B cell (primary cell): ENCODE data around the gene TMUB2. TPM values are rescaled to one million over a fixed set of nuclear protein-coding genes. Genes with fewer than 3 reads are reported as not detected.

Experiments used
- ATAC-seq: fragments of 200-7000 bp; cut with Tn5 transposase; one replicate; pipeline ENCODE4 v1.10.0; 2021; ENCODE audit warnings: low read depth, mild to moderate bottlenecking, moderate number of reproducible peaks, moderate library complexity
- CTCF ChIA-PET: fragments of 350-600 bp; sonication (Branson Sonifier 250); formaldehyde crosslinking; loops from one replicate; lab custom pipeline; 2021; ENCODE audit warnings: antibody characterized with exemption, inconsistent platforms; lab: Charles Lee
- POLR2A ChIA-PET: fragments of 350-600 bp; sonication (Branson Sonifier 250); formaldehyde crosslinking; loops from one replicate; lab custom pipeline; 2021; ENCODE audit warnings: antibody characterized with exemption; lab: Charles Lee
- DNase-seq: peaks from one replicate; pipeline ENCODE4 v3.0.0; 2013
- H2AFZ ChIP-seq: 2 replicates; pipeline ENCODE4 v1.6.1; 2012; ENCODE audit warnings: mild to moderate bottlenecking, low read depth, low read length; ENCODE audit not compliant: insufficient read depth, poor library complexity, severe bottlenecking
- H3K27ac ChIP-seq, 2 donors: 1 replicate in 1 of 2; 2 replicates in 1 of 2; pipeline ENCODE4 v1.5.1; 2012 to 2013; ENCODE audit warnings: low read length in 2 of 2, mild to moderate bottlenecking in 2 of 2, moderate library complexity in 1 of 2
- H3K27me3 ChIP-seq, 4 experiments: fragments of 200-600 bp in 1 of 4; sonication (generic) in 1 of 4; replicated peaks in 1 of 4; 1 replicate in 2 of 4; 2 replicates in 2 of 4; pipeline versions ENCODE4 v1.6.1 to v1.7.0; 2013 to 2016; ENCODE audit warnings: low read length in 3 of 4, mild to moderate bottlenecking in 2 of 4, mixed read lengths in 1 of 4, moderate library complexity in 1 of 4; ENCODE audit not compliant: insufficient read depth in 4 of 4, control insufficient read depth in 3 of 4; ENCODE audit errors: control extremely low read depth in 1 of 4
- H3K36me3 ChIP-seq, 2 experiments: replicated peaks in 1 of 2; 1 replicate in 1 of 2; 2 replicates in 1 of 2; pipeline versions ENCODE4 v1.6.1 to v1.7.1; 2013; ENCODE audit warnings: low read length in 1 of 2; ENCODE audit not compliant: insufficient read depth in 2 of 2, control insufficient read depth in 1 of 2; ENCODE audit errors: control extremely low read depth in 1 of 2, extremely low read depth in 1 of 2
- H3K4me1 ChIP-seq, 2 donors: fragments of 200-600 bp in 1 of 2; sonication (generic) in 1 of 2; 1 replicate in 1 of 2; 2 replicates in 1 of 2; pipeline versions ENCODE4 v1.5.1 to v1.6.1; 2013 to 2017; ENCODE audit warnings: low read length in 2 of 2; ENCODE audit not compliant: control insufficient read depth in 2 of 2, insufficient read depth in 2 of 2
- H3K4me2 ChIP-seq: replicated peaks from 2 replicates; pipeline ENCODE3; 2012; ENCODE audit warnings: mild to moderate bottlenecking, low read depth, low read length; ENCODE audit not compliant: poor library complexity, severe bottlenecking
- H3K4me3 ChIP-seq, 5 experiments: fragments of 200-600 bp in 1 of 5; sonication (generic) in 1 of 5; 1 replicate in 3 of 5; 2 replicates in 2 of 5; pipeline versions ENCODE4 v1.5.1 to v1.7.0; 2011 to 2016; ENCODE audit warnings: low read length in 4 of 5, mild to moderate bottlenecking in 4 of 5, low read depth in 2 of 5, control low read depth in 1 of 5, moderate library complexity in 1 of 5; ENCODE audit not compliant: insufficient read depth in 1 of 5; ENCODE audit errors: control extremely low read depth in 1 of 5, extremely low read depth in 1 of 5
- H3K79me2 ChIP-seq: fragments of 200-600 bp; sonication (generic); one replicate; pipeline ENCODE4 v1.6.0; 2016; ENCODE audit warnings: low read length; ENCODE audit not compliant: control insufficient read depth, insufficient read depth
- H3K9ac ChIP-seq: fragments of 200-600 bp; sonication (generic); 2 replicates; pipeline ENCODE4 v1.6.1; 2017; ENCODE audit warnings: mild to moderate bottlenecking, low read length, moderate library complexity
- H3K9me3 ChIP-seq, 3 donors: one replicate each; pipeline versions ENCODE4 v1.6.1 to v1.7.1; 2013; ENCODE audit warnings: low read length in 2 of 3; ENCODE audit not compliant: control insufficient read depth in 2 of 3, insufficient read depth in 1 of 3; ENCODE audit errors: control extremely low read depth in 1 of 3
- H4K20me1 ChIP-seq: 2 replicates; pipeline ENCODE4 v1.6.0; 2012; ENCODE audit warnings: mild to moderate bottlenecking, low read length; ENCODE audit not compliant: insufficient read depth, control insufficient read depth, poor library complexity, severe bottlenecking
- H3K27ac Mint-ChIP-seq: one replicate; pipeline ENCODE4 v1.8.0; 2021; ENCODE audit warnings: mixed read lengths
- H3K27me3 Mint-ChIP-seq: one replicate; pipeline ENCODE4 v1.8.0; 2021; ENCODE audit warnings: mixed read lengths
- H3K4me1 Mint-ChIP-seq: one replicate; pipeline ENCODE4 v1.8.0; 2021; ENCODE audit warnings: mixed read lengths
- H3K4me3 Mint-ChIP-seq: one replicate; pipeline ENCODE4 v1.8.0; 2021; ENCODE audit warnings: mixed read lengths
- H3K9me3 Mint-ChIP-seq: one replicate; pipeline ENCODE4 v1.8.0; 2022; ENCODE audit warnings: mixed read lengths; ENCODE audit not compliant: insufficient read depth
- CTCF ChIP-seq: fragments of 200-600 bp; IDR thresholded peaks from one replicate; pipeline ENCODE4 v1.8.0; 2022; ENCODE audit warnings: antibody characterized with exemption, mild to moderate bottlenecking
- EZH2 ChIP-seq: IDR thresholded peaks from 2 replicates; pipeline ENCODE4 v1.6.1; 2012; ENCODE audit warnings: borderline replicate concordance, low read depth, mild to moderate bottlenecking, moderate library complexity, low read length; ENCODE audit not compliant: insufficient read depth, poor library complexity, severe bottlenecking
- WGBS: methylation state at CpG from one replicate; pipeline ENCODE4 v1.1.5; 2013; ENCODE audit warnings: missing lambda C conversion rate; ENCODE audit not compliant: insufficient coverage; 5-methylcytosine and 5-hydroxymethylcytosine counted together
- intact Hi-C: fragments of 100-400 bp; cut with micrococcal nuclease; formaldehyde crosslinking; loops from one replicate; pipeline ENCODE4 v1.10.0; 2022
- polyA plus RNA-seq: library from polyadenylated mRNA; depleted of rRNA; stranded (reverse); fragments of >200 nt; gene quantifications from 2 replicates; pipeline ENCODE4 v1.2.3, GENCODE V29; 2012
- total RNA-seq, 2 donors: library from RNA; stranded (reverse); fragments of 120-200 nt in 1 of 2; gene quantifications; 1 replicate in 1 of 2; 2 replicates in 1 of 2; pipeline versions ENCODE4 v1.2.3 to v1.2.4, GENCODE V29; 2013 to 2022

TMUB2 gene
- total and polyA plus RNA-seq, 2 donors (not counting 1 experiment from before 2014, with no cell fraction given) = 52.3 to 114 TPM

- DNase-seq = peak; percentile 93
- peak overlapping the region; percentile 88 to 89 for H3K27ac ChIP-seq
- H3K79me2 ChIP-seq = peaks cover 55% of the 10 kb centered on the region
- H3K27ac Mint-ChIP-seq = peak overlapping the region; percentile 98
- H3K4me3 Mint-ChIP-seq = peak overlapping the region; percentile 84
- POLR2A ChIA-PET = interaction anchor here (0.5 to 7.8 kb wide), 15 partner anchors 8 to 681 kb away, joined by 3 to 100 read pairs (median 5); partner anchors contain the start of genes ATXN7L3, EFTUD2, HDAC5 and SLC25A39
- H3K27me3 ChIP-seq = no peaks in the 10 kb centered on the region
- peaks cover 49 to 53% of the 10 kb centered on the region in 2 donors for H3K4me1 ChIP-seq
- H4K20me1 ChIP-seq = no peaks in the 10 kb centered on the region
- under 1% methylated on average over 56 of the region's 89 CpGs for WGBS
- peaks cover 2 to 25% of the 10 kb centered on the region in 2 experiments for H3K36me3 ChIP-seq
- ATAC-seq = peak; percentile 46
- H3K9me3 Mint-ChIP-seq = no peaks in the 10 kb centered on the region
- peak overlapping the region; percentile 77 for H3K9ac ChIP-seq
- H3K4me2 ChIP-seq = peak overlapping the region; percentile 92
- peak overlapping the region; percentile 50 for H2AFZ ChIP-seq
- peak; percentile 52 for TF ChIP-seq CTCF
- no peak for TF ChIP-seq EZH2
- intact Hi-C loops = loop anchor here (1.0 to 2.0 kb wide), 4 partner anchors 8 to 148 kb away; partner anchors contain the start of genes G6PC3, HROB and TMUB2
- no peaks in the 10 kb centered on the region for H3K9me3 ChIP-seq
- H3K4me1 Mint-ChIP-seq = peaks cover 56% of the 10 kb centered on the region
- peak overlapping the region; percentile 61 to 87 (median 74) for H3K4me3 ChIP-seq
- CTCF ChIA-PET = interaction anchor here (0.5 to 5.5 kb wide), 13 partner anchors 7 to 136 kb away, joined by 3 to 62 read pairs (median 6); partner anchors contain the start of genes GRN and SLC25A39
- no peaks in the 10 kb centered on the region for H3K27me3 Mint-ChIP-seq
Measured at GRCh38 chr17:44218344-44219107, 31.8 kb downstream of the TMUB2 start.
